Mammary epithelial cell (primary cell): ENCODE results near the gene DPYSL4.

Experiments
- CTCF ChIP-seq, 2 donors: IDR thresholded peaks in 1 of 2; conservative IDR thresholded peaks in 1 of 2; 2 replicates each; pipeline ENCODE4 v1.5.1; 2011 to 2012; ENCODE audit warnings: inconsistent platforms in 2 of 2, low read length in 2 of 2, mild to moderate bottlenecking in 2 of 2, control low read depth in 1 of 2, low read depth in 1 of 2; ENCODE audit not compliant: insufficient read depth in 1 of 2; ENCODE audit errors: extremely low read depth in 1 of 2
- EZH2 ChIP-seq: IDR thresholded peaks from 2 replicates; pipeline ENCODE4 v1.6.1; 2012; ENCODE audit warnings: low read length, inconsistent platforms, borderline replicate concordance

- TF ChIP-seq CTCF (conservative IDR thresholded peaks at IDR 0.05 in 1 of 2, IDR thresholded peaks at IDR 0.05 in 1 of 2; ENCODE audit: extremely low read depth in 1 of 2, insufficient read depth in 1 of 2, low read depth in 1 of 2, low read length in 2 of 2) (no peak), EZH2 (no peak)
Observed at GRCh38 chr10:132225849-132226205, 39.1 kb downstream of the DPYSL4 start.
